K562 (cell line): ENCODE results near the gene RFX3. TPM values are rescaled to one million over a fixed set of nuclear protein-coding genes. Genes with fewer than 3 reads are reported as not detected.

Source experiments
- ATAC-seq: fragments of 200-7000 bp; cut with Tn5 transposase; 3 replicates; pipeline ENCODE4 v1.9.1; 2020; ENCODE audit warnings: moderate library complexity
- BruUV-seq: library from RNA; stranded (reverse); fragments of 400-500 nt; replicated peaks from 2 replicates; lab custom pipeline; 2021; lab: Mats Ljungman, UMichigan
- CTCF ChIA-PET: fragments of 300-600 bp; formaldehyde crosslinking; extraction: SDS; loops from one replicate; lab custom pipeline; 2021; ENCODE audit warnings: low intra/inter-chr PET ratio; lab: Yijun Ruan, JAX
- POLR2A ChIA-PET: fragments of 300-600, 350-650 bp; sonication (Branson Sonifier 250); formaldehyde crosslinking; extraction: SDS; loops from one replicate; lab custom pipeline; 2021; ENCODE audit warnings: antibody characterized with exemption, inconsistent platforms; lab: Yijun Ruan, JAX
- DNase-seq, 4 experiments: peaks; one replicate each; pipeline versions ENCODE4 v3.0.0 to v3.0.0-alpha.2; 2011 to 2018; ENCODE audit warnings: low spot score in 3 of 4, mixed read lengths in 3 of 4; ENCODE audit errors: extremely low read depth in 1 of 4
- FAIRE-seq: peaks from 2 replicates; lab custom pipeline; 2011; peaks lifted over from hg19 to GRCh38; lab: Jason Lieb, UNC
- H2AFZ ChIP-seq: 2 replicates; pipeline ENCODE4 v1.6.0; 2011; ENCODE audit warnings: low read depth, low read length, control low read depth, inconsistent platforms
- H3K27ac ChIP-seq: fragments of 200-600 bp; 3 replicates; pipeline ENCODE4 v1.8.0; 2011; ENCODE audit warnings: low read depth, mild to moderate bottlenecking, control low read depth, inconsistent platforms, low read length, moderate library complexity, mixed read lengths; ENCODE audit errors: extremely low read depth
- H3K27me3 ChIP-seq, 2 experiments: fragments of 300-600 bp in 1 of 2; 2 replicates in 1 of 2; 3 replicates in 1 of 2; pipeline versions ENCODE4 v1.6.0 to v1.8.0; 2011; ENCODE audit warnings: inconsistent platforms in 2 of 2, low read length in 2 of 2, mild to moderate bottlenecking in 1 of 2, mixed read lengths in 1 of 2, moderate library complexity in 1 of 2; ENCODE audit not compliant: control insufficient read depth in 2 of 2, insufficient read depth in 2 of 2
- H3K36me3 ChIP-seq: fragments of 300-600 bp; 3 replicates; pipeline ENCODE4 v1.8.0; 2011; ENCODE audit warnings: mild to moderate bottlenecking, low read length, inconsistent platforms; ENCODE audit not compliant: control insufficient read depth, insufficient read depth
- H3K4me1 ChIP-seq, 2 experiments: fragments of 200-600 bp in 1 of 2; replicated peaks in 1 of 2; 2 replicates in 1 of 2; 3 replicates in 1 of 2; pipeline versions ENCODE4 v1.5.1 to v1.8.0; 2011; ENCODE audit warnings: inconsistent platforms in 2 of 2, low read length in 2 of 2, mild to moderate bottlenecking in 1 of 2, mixed read lengths in 1 of 2, moderate library complexity in 1 of 2; ENCODE audit not compliant: control insufficient read depth in 2 of 2, insufficient read depth in 2 of 2
- H3K4me2 ChIP-seq: 2 replicates; pipeline ENCODE4 v1.6.1; 2011; ENCODE audit warnings: low read length, control low read depth, inconsistent platforms, mixed read lengths; ENCODE audit not compliant: insufficient read depth
- H3K4me3 ChIP-seq: fragments of 200-600 bp; sonication (generic), shearing (Covaris generic); 2 replicates; pipeline ENCODE4 v1.5.1; 2016; ENCODE audit warnings: control low read depth, inconsistent platforms
- H3K79me2 ChIP-seq: fragments of 200-600 bp; 3 replicates; pipeline ENCODE4 v1.8.0; 2011; ENCODE audit warnings: low read length, inconsistent platforms; ENCODE audit not compliant: control insufficient read depth, insufficient read depth
- H3K9ac ChIP-seq, 2 experiments: 2 replicates each; pipeline versions ENCODE4 v1.6.0 to v1.6.1; 2011; ENCODE audit warnings: low read depth in 2 of 2, low read length in 2 of 2, control low read depth in 1 of 2, inconsistent platforms in 1 of 2, mild to moderate bottlenecking in 1 of 2, mixed read lengths in 1 of 2; ENCODE audit not compliant: insufficient read depth in 1 of 2
- H3K9me1 ChIP-seq: one replicate; pipeline ENCODE4 v1.6.0; 2011; ENCODE audit warnings: inconsistent platforms, mild to moderate bottlenecking, low read length, moderate library complexity; ENCODE audit not compliant: control insufficient read depth, insufficient read depth
- H3K9me3 ChIP-seq: replicated peaks from 2 replicates; pipeline ENCODE4 v1.5.1; 2011; ENCODE audit warnings: low read depth, low read length, inconsistent platforms; ENCODE audit not compliant: control insufficient read depth, insufficient read depth
- H4K20me1 ChIP-seq: replicated peaks from 2 replicates; pipeline ENCODE4 v1.6.1; 2011; ENCODE audit warnings: low read length, inconsistent platforms, mixed read lengths; ENCODE audit not compliant: control insufficient read depth, insufficient read depth
- BACH1 ChIP-seq: fragments of 200-800 bp; sonication (Bioruptor generic); IDR thresholded peaks from 2 replicates; pipeline ENCODE4 v1.6.1; 2016; ENCODE audit warnings: missing genetic modification characterization, missing compliant biosample characterization
- CEBPG ChIP-seq, 3 experiments: fragments of 200-800 bp in 1 of 3; sonication (Bioruptor generic) in 1 of 3; sonication (generic) in 1 of 3; formaldehyde crosslinking in 1 of 3; IDR thresholded peaks in 2 of 3; conservative IDR thresholded peaks in 1 of 3; 2 replicates each; pipeline versions ENCODE4 v1.6.1 to v1.8.0; 2016 to 2022; ENCODE audit warnings: missing compliant biosample characterization in 2 of 3, missing genetic modification characterization in 2 of 3, mild to moderate bottlenecking in 1 of 3, missing genetic modification reagents in 1 of 3
- MXI1 ChIP-seq: IDR thresholded peaks from 2 replicates; pipeline ENCODE4 v1.6.1; 2011; ENCODE audit warnings: low read depth, mild to moderate bottlenecking, improper control_type of control experiment, low read length
- PATZ1 ChIP-seq: fragments of 250-450 bp; sonication (Bioruptor Pico); IDR thresholded peaks from 2 replicates; pipeline ENCODE4 v1.5.0; 2020; ENCODE audit warnings: mild to moderate bottlenecking, borderline replicate concordance
- RBM34 ChIP-seq: fragments of 200-400 bp; formaldehyde crosslinking; IDR thresholded peaks from 2 replicates; pipeline ENCODE4 v1.6.1; 2018; ENCODE audit warnings: low read length, borderline replicate concordance; ENCODE audit not compliant: insufficient read depth
- RERE ChIP-seq: sonication (generic); formaldehyde crosslinking; IDR thresholded peaks from 2 replicates; pipeline ENCODE4 v1.8.0; 2023; ENCODE audit warnings: missing genetic modification reagents, mild to moderate bottlenecking, borderline replicate concordance
- ZNF436 ChIP-seq: fragments of 250-450, 450-650 bp; sonication (Bioruptor Pico); formaldehyde crosslinking; IDR thresholded peaks from 2 replicates; pipeline ENCODE4 v1.7.0; 2020; ENCODE audit warnings: mild to moderate bottlenecking
- in situ Hi-C: fragments of 300-500 bp; cut with MboI; formaldehyde crosslinking; loops from 4 replicates; pipeline ENCODE4 v1.15.0; 2018; ENCODE audit warnings: inconsistent platforms, mixed read lengths
- intact Hi-C: fragments of 100-400 bp; cut with micrococcal nuclease; formaldehyde crosslinking; loops from 2 replicates; pipeline ENCODE4 v1.14.2; 2022
- polyA plus RNA-seq, 8 experiments: library from polyadenylated mRNA; depleted of rRNA in 4 of 8; stranded (reverse) in 5 of 8; unstranded in 3 of 8; fragments of >200 nt; fragmentation: Nextera tagmentation in 2 of 8; fragmentation: Illumina TruSeq in 1 of 8; extraction: Ambion mirVana in 2 of 8; extraction: Trizol in 1 of 8; gene quantifications; 2 replicates each; pipeline versions ENCODE4 v1.2.1 to v1.2.3, GENCODE V29; 2011 to 2014; ENCODE audit warnings: inconsistent platforms in 1 of 8, missing spikeins in 1 of 8
- total RNA-seq, 7 experiments: library from RNA; depleted of rRNA in 6 of 7; stranded (reverse); fragments of >200 nt in 6 of 7; fragmentation: Illumina TruSeq in 2 of 7; extraction: Trizol in 2 of 7; gene quantifications; 2 replicates each; pipeline versions ENCODE4 v1.2.1 to v1.2.3, GENCODE V29; 2011 to 2021; ENCODE audit warnings: low replicate concordance in 1 of 7
- TF ChIP-seq, protein P1 (sequence below): fragments of 450-650 bp; IDR thresholded peaks from 2 replicates; pipeline ENCODE4 v1.6.1; 2018; ENCODE audit warnings: mild to moderate bottlenecking, low read depth; ENCODE audit not compliant: partially characterized antibody
- TF ChIP-seq, protein P2 (sequence below): fragments of 250-450 bp; sonication (Bioruptor Pico); IDR thresholded peaks from 2 replicates; pipeline ENCODE4 v1.5.0; 2021

The RFX3 gene
- total and polyA plus RNA-seq, 9 of the 15 experiments (the other 6 are each of a cell fraction or from before 2014, with no cell fraction given), result 0.86 to 4.9 (median 2.0) TPM

- no peak for TF ChIP-seq ZNF436
- TF ChIP-seq RERE, result no peak
- TF ChIP-seq, protein P1, sequence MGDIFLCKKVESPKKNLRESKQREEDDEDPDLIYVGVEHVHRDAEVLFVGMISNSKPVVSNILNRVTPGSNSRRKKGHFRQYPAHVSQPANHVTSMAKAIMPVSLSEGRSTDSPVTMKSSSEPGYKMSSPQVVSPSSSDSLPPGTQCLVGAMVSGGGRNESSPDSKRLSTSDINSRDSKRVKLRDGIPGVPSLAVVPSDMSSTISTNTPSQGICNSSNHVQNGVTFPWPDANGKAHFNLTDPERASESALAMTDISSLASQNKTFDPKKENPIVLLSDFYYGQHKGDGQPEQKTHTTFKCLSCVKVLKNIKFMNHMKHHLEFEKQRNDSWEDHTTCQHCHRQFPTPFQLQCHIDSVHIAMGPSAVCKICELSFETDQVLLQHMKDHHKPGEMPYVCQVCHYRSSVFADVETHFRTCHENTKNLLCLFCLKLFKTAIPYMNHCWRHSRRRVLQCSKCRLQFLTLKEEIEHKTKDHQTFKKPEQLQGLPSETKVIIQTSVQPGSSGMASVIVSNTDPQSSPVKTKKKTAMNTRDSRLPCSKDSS, result no peak
Observed at GRCh38 chr9:3238236-3238635, 287.6 kb downstream of the RFX3 start (continued).

- FAIRE-seq, result no peak
- CTCF ChIA-PET, result no interaction called here
- in situ Hi-C loops, result no loop called here
- TF ChIP-seq BACH1, result no peak
- no peak for TF ChIP-seq PATZ1 (CRISPR knock-in tag)
- no peak for TF ChIP-seq RBM34
- TF ChIP-seq, protein P2, sequence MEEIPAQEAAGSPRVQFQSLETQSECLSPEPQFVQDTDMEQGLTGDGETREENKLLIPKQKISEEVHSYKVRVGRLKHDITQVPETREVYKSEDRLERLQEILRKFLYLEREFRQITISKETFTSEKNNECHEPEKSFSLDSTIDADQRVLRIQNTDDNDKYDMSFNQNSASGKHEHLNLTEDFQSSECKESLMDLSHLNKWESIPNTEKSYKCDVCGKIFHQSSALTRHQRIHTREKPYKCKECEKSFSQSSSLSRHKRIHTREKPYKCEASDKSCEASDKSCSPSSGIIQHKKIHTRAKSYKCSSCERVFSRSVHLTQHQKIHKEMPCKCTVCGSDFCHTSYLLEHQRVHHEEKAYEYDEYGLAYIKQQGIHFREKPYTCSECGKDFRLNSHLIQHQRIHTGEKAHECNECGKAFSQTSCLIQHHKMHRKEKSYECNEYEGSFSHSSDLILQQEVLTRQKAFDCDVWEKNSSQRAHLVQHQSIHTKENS (CRISPR knock-in tag), result no peak
- no peak for TF ChIP-seq CEBPG (CRISPR knock-in tag; IDR thresholded peaks at IDR 0.05)
- TF ChIP-seq CEBPG (tag; conservative IDR thresholded peaks at IDR 0.05 in 1 of 2, IDR thresholded peaks at IDR 0.05 in 1 of 2), result no peak
- no peak for TF ChIP-seq MXI1
Observed at GRCh38 chr9:3237121-3237520, 288.7 kb downstream of the RFX3 start.

More at GRCh38 chr9:3237121-3237520, 288.7 kb downstream of the RFX3 start:
- POLR2A ChIA-PET, result interaction anchor here (0.7 kb wide), 1 partner anchor 11 kb away, joined by 3 read pairs; no protein-coding TSS in a partner anchor
- intact Hi-C loops, result no loop called here
- no peaks in the 10 kb centered on the region for H3K4me1 ChIP-seq
- no peak overlapping the region for H3K4me2 ChIP-seq
- H3K36me3 ChIP-seq, result no peaks in the 10 kb centered on the region
- H3K9me1 ChIP-seq, result no peaks in the 10 kb centered on the region
- no TSS peak for BruUV-seq
- no peak overlapping the region for H3K27ac ChIP-seq
- H3K9ac ChIP-seq, result no peak overlapping the region
- H2AFZ ChIP-seq, result no peak overlapping the region
- no peaks in the 10 kb centered on the region for H3K9me3 ChIP-seq
- no peaks in the 10 kb centered on the region for H3K79me2 ChIP-seq
- H4K20me1 ChIP-seq, result no peaks in the 10 kb centered on the region
- H3K4me3 ChIP-seq, result no peak overlapping the region
- ATAC-seq (no peak), DNase-seq (no peak)
- no peaks in the 10 kb centered on the region for H3K27me3 ChIP-seq
